Right ventricle myocardium superior (tissue), 1 donor: ENCODE results near the gene MRPS34. TPM values are rescaled to one million over a fixed set of nuclear protein-coding genes. Genes with fewer than 3 reads are reported as not detected.
A peak's percentile ranks its signal among the peaks of the same experiment; 100 is the strongest.

ENCODE experiments used
- ATAC-seq: fragments of 200-7000 bp; cut with Tn5 transposase; one replicate; pipeline ENCODE4 v1.9.1; 2020; ENCODE audit warnings: mild to moderate bottlenecking; ENCODE audit not compliant: poor library complexity
- DNase-seq: peaks from one replicate; pipeline ENCODE4 v3.0.0-alpha.2; 2020
- intact Hi-C: fragments of 100-400 bp; cut with DNase I; formaldehyde crosslinking; loops from one replicate; pipeline ENCODE4 v1.11.2; 2022
- long read RNA-seq: library from polyadenylated mRNA; unstranded; transcript quantifications from one replicate; pipeline ENCODE4 v2.0.0, GENCODE V29; 2021
- total RNA-seq: library from RNA; stranded (reverse); fragmentation: NEBNext Ultra II Directional; extraction: Animal tissue kit (Norgen Biotek cat#: 25700); gene quantifications from one replicate; pipeline ENCODE4 v1.2.1, GENCODE V29; 2021
- donor health status: DM: no; HTN: yes; CAD: no; lungs with severe emphysema.

The MRPS34 gene
- total RNA-seq: 91.8 TPM
- long read RNA-seq, transcript MRPS34-202 (3 exons, 1,024 nt): major isoform, 120 of 130 reads
- long read RNA-seq, partial matches to known transcripts: 1 of 130 reads
- long read RNA-seq, other reads (novel, unspliced or antisense): 4 of 130 reads

DNA sequence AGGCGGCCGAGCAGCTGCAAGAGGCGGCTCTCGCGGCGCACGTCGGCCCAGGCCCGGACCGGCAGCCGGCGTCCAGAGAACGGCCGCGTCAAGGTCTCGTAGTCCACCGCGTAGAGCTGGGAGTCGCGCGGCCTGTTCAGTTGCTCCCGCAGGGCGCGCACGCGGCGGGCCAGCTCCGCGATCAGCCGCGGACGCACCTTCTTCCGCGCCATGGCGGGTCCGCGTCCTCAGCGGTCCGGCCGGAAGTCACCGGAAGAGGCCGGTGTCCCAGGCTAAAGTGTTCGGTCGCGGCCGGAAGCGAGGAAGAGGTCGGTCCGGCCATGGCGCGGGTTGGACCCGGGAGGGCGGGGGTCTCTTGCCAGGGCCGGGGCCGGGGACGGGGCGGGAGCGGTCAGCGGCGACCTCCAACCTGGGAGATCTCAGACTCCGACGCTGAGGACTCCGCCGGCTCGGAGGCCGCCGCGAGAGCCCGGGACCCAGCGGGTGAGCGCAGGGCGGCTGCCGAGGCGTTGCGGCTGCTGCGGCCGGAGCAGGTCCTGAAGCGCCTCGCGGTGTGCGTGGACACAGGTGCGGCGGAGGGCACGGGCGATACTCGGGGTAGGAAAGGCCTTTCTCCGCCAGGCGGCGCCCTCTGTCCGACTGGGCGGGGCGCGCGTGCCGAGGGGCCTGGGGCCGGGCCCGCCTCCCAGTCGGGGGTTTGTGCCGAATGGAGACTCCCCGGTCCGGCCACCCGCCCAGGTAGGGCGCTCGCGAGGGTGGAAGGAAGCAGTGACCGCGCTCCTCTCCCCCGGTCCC lies at the start of gene MRPS34:
TSS of gene MRPS34 (minus strand) at position 227 of the 795 bp plus-strand sequence. CDS start at position 212, 15 bp downstream.
- DNase-seq (peak; percentile 90), ATAC-seq (peak; percentile 77)
- intact Hi-C loops: no loop called here

GRCh38 chr16:1821861-1822611 lies 49.1 kb upstream of the MRPS34 start:
- no peak for DNase-seq
- intact Hi-C loops: no loop called here
- ATAC-seq: no peak

GRCh38 chr16:1820946-1821290 lies 48.0 kb upstream of the MRPS34 start:
- intact Hi-C loops: no loop called here
- DNase-seq: no peak
- ATAC-seq: no peak

DNA sequence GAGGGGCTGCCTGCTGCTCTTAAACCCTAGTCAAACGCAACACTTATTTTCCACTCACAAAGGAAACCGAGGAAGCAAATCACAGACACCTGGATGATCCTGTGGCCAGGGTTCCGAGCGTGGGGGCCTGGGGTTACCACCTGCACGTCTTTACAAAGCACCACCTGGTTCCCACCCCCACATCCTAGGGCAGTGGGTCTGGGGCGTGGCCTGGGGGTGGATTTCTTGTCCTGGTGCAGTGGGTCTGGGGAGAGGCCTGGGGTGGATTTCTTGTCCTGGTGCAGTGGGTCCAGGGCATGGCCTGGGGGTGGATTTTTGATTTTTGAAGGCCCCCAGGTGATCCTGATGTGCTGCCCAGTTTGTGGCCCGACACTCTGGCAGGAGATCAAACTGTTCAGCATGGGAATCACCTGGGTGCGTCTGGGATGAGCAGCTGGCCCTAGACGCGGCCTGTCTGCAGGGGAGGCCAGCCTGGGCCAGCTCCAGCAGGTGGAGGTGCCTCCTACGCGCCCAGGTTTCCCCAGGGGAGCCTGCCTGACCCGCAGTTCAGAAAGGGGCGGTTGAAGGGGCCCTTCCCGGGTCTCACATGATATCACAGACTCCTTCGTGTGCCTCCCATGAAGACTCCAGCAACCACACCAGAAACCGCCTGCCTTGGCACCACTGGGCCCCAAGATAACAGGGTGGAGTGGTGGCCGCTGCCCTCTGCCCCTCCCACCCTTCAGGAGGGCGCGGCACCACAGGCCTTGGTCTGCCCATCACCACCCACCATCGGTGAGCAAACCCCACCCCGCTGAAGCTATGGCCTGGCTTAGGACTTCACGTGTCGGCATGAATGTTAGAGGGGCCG lies 47.4 kb upstream of the MRPS34 start:
- DNase-seq (no peak), ATAC-seq (no peak)
- intact Hi-C loops: no loop called here

- intact Hi-C loops: no loop called here
- DNase-seq (no peak), ATAC-seq (no peak)
These were observed 46.7 kb upstream of the MRPS34 start for GRCh38 chr16:1819611-1820010.

DNA sequence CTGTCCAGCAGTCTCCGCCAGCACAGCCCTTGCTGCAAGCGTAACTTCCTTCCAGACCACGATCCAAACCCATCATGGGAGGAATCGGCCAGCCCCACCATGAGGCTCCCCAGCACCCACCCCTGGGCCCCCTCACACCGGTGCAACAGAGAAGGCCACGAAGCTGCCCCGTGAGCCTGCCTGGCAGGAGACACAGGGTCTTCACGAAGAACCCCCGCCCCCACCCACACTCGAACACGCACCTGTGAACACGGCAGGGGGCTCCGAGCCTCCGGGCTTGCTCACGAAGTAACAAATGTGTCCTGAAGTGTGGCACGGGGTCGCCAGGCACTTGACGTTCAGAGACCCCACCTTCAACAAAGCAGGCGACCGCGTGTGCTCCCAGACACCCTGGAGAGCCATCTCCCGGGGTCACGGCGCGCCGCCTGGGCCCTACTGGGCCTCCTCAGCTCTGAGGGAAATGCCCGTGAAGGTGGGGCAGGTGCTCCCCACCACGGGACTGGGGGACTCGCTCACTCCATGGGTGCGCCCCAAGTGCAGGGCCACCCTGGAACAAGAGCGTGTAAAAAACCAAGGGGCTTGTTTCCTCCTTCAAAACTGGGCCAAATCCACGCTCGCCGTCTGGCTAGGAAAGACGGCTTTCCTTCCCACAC lies 46.1 kb upstream of the MRPS34 start:
- intact Hi-C loops: no loop called here
- ATAC-seq (no peak), DNase-seq (no peak)

- DNase-seq (no peak), ATAC-seq (no peak)
- intact Hi-C loops: no loop called here
These were observed 45.4 kb upstream of the MRPS34 start for GRCh38 chr16:1818204-1818872.

- intact Hi-C loops: no loop called here
- ATAC-seq: no peak
- DNase-seq: no peak
These were observed 44.8 kb upstream of the MRPS34 start for GRCh38 chr16:1817716-1818115.

GRCh38 chr16:1817276-1817589 lies 44.3 kb upstream of the MRPS34 start:
- intact Hi-C loops: no loop called here
- DNase-seq (no peak), ATAC-seq (no peak)

DNA sequence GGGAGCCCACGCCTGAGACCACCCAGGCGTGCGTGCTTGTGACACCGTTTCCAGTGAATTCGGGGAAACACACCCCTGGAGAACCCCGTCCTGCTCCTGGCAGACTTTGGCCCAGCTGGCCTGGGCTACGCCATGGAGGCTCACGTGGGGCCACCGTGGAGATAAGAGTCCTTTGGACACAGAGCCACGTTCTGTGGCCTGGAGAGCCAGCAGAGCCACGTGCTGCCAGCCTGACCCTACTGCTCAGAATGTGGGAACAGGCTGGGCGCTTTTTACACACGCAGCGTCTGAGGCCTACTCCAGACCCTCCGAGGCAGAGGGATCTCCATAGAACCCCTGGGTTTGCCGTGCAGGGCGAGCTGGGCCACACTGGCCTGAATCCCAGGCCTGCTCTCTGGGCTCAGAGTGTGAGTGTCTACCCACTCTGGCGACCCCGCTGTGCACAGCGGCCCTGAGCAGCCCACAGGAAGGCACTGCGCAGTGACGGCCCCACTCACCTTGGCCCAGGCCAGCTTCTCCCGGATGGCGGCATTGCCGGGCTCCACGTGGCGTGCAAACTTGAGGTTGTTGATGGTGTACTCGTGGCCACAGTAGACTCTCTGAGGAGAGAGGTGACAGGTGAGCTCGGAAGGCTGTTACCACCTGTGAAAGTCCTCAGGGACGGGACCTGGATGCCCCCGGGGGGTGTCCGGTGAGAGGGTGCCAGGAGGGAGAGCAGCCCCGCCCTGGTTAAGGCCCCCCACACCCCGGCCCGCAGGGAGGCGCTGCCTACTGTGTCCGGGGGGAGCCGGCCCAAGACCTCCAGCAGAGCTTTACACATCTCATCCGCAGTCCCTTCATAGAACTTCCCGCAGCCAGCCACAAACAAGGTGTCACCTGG lies 43.7 kb upstream of the MRPS34 start:
- ATAC-seq: no peak

GRCh38 chr16:1815461-1815860 lies 42.5 kb upstream of the MRPS34 start:
- intact Hi-C loops: no loop called here
- DNase-seq (no peak), ATAC-seq (no peak)

More for the DNA sequence above, 43.7 kb upstream of the MRPS34 start:
- DNase-seq: no peak
- intact Hi-C loops: no loop called here

- intact Hi-C loops: no loop called here
- DNase-seq (peak; percentile 85), ATAC-seq (peak; percentile 93)
These were observed 39.8 kb upstream of the MRPS34 start for GRCh38 chr16:1812732-1813163.

GRCh38 chr16:1810536-1810935 lies 37.6 kb upstream of the MRPS34 start:
- ATAC-seq (no peak), DNase-seq (no peak)
- intact Hi-C loops: no loop called here

DNA sequence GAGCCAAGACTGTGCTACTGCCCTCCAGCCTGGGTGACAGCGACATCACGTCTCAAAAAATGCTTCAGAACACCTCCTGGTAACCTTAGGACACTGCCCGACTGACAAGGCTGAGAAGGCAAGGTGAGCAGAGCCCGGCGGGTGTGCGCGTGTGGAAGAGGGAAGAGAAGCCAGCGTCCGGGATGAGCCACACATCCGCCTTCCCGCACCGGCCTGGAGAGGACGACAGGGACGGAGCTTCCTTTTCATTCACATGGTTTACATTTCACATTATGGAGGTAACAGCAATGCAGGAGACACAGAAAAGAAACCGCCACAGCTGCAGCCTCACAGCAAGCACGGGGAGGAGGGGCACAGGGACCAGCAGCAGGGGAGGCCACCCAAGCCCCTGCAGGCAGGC lies 37.2 kb upstream of the MRPS34 start:
- DNase-seq (no peak), ATAC-seq (no peak)
- intact Hi-C loops: no loop called here

GRCh38 chr16:1809281-1809801 lies 36.4 kb upstream of the MRPS34 start:
- intact Hi-C loops: no loop called here
- no peak for ATAC-seq
- DNase-seq: no peak

DNA sequence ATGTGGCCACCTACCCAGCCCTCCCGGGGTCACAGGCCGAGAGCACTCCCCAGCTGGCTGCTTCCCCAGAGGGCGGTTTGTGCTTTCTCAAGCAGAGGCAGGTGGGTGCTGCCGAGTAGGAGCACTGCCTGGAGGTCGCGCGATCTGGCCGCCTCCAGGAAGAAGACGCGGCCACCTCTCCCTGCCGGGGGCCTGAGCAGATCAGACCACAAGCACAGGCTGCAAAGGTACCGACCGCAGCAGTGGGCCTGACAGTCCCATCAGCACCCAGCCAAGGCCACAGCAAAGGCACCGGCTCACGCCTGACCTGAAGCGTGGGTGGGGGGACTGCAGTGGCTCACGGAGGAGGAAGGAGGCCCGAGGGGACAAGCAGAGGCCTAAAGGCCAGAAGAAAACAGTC lies 35.8 kb upstream of the MRPS34 start:
- no peak for DNase-seq
- no peak for ATAC-seq
- intact Hi-C loops: no loop called here

GRCh38 chr16:1807626-1808025 lies 34.7 kb upstream of the MRPS34 start:
- no peak for ATAC-seq
- no peak for DNase-seq
- intact Hi-C loops: no loop called here
